NK-92 (cell line): Measurements from ENCODE around the gene TRIM23.

Experiments
- DNase-seq: peaks from one replicate; lab custom pipeline; 2025; ENCODE audit not compliant: unreplicated experiment; lab: John Stamatoyannopoulos, UW

Gene TRIM23

DNA sequence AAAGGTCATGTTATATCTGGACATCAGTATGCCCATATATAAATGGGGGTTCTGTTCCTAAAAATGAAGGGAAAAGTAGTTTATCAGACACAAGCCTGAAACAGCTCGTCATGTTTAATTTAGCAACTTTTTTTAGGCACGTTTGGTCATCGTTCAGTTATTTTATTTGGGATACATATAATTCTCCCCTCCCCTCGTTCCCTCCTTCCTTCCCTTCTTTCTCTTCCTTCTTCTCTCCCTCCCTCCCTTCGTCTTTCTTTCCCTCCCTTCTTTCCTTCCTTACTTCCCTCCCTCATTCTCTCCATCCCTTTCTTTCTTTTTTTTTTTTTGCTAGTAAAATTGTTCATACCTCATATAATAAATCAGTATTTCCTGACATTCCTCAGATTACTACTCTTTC, 57.6 kb downstream of the TRIM23 start:
- DNase-seq, result no peak

DNA sequence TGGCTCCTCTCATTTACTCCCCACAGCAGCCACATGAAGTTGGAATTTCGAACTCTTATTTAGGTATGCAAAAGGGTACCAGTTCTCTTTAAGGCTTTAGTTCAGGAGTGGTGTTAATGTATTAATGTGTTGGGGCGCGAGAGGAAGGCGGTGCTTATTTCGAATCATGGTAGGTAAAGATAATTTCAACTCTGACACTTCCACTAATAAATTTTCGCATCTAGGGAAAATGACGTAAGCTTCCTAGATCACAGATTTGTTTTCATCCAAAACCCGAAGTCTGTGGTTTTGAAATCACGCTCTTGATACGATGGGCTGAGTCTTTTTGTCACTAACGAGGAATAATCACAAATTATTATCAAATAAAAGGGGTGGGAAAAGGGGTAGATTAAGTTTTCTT, 60.4 kb downstream of the TRIM23 start:
- no peak for DNase-seq

GRCh38 chr5:65562731-65563701, 61.1 kb downstream of the TRIM23 start, which contains the start of the genes CENPK and PPWD1:
TSS of gene CENPK (minus strand) at chr5:65563168. CDS start at chr5:65554907, 8,261 bp downstream.
TSS of gene PPWD1 (plus strand) at chr5:65563296. CDS start at chr5:65563311, 15 bp downstream.
- peak; percentile 62 for DNase-seq

- no peak for DNase-seq
Measured at GRCh38 chr5:65556718-65557117, 67.4 kb downstream of the TRIM23 start.

- no peak for DNase-seq
Measured at GRCh38 chr5:65556181-65556580, 68.0 kb downstream of the TRIM23 start.

- DNase-seq, result no peak
Measured at GRCh38 chr5:65555287-65555686, 68.8 kb downstream of the TRIM23 start.

DNA sequence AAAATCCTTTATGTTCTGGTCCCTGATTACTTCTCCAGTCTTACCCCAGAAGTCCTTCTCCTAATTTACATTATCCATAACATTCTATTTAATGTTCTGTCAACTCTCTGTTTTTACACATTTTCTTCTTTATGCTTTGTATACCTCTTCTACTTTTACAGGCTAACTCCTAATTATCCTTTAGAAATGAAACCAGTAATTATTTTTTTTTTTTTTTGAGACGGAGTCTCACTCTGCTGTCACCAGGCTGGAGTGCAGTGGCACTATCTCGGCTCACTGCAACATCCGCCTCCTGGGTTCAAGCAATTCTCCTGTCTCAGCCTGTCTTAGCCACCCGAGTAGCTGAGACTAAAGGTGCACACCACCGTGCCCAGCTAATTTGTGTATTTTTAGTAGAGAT, 70.2 kb downstream of the TRIM23 start:
- DNase-seq, result no peak

- no peak for DNase-seq
Measured at GRCh38 chr5:65548281-65548680, 75.9 kb downstream of the TRIM23 start.

- no peak for DNase-seq
Measured at GRCh38 chr5:65546141-65546540, 78.0 kb downstream of the TRIM23 start.

DNA sequence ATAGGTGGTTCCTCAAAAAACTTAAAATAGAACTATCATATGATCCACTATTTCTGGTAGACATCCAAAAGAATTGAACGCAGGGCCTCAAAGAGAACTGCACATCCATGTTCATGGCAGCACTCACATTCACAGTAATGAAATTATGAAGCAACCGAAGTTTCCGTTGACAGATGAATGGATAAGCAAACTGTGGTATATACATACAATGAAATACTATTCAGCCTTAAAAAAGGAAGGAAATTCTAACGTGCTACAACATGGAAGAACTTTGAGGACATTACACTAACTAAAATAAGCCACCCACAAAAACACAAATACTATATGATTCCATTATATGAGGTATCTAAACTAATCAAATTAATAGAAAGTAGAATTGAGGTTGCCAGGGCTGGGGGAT, 79.7 kb downstream of the TRIM23 start:
- DNase-seq, result no peak

DNA sequence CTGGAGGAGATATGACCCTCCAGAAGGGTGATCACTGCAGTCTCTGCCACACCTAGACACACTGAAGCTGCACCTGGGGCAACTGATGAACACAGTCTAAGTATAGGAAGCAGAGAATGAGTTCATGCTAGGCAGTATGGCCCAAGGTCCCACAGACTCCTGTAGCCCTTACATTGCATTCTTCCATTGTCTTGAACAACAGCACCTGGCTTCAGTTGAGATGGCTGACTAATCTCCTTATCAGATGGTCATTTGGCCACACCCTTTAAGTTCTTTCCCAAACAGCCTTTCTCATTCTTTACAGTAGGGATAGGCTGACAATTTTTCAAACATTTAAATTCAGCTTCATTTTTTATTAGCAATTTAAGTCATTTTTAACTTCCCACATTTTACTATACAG, 84.3 kb downstream of the TRIM23 start:
- DNase-seq, result no peak
